DOHH2 (cell line): ENCODE data around the gene BRDT.

Experiments
- H3F3A ChIP-seq: fragments of 200-600 bp; sonication (generic), shearing (Covaris generic); 2 replicates; pipeline ENCODE4 v1.6.0; 2016; ENCODE audit warnings: antibody characterized with exemption, mild to moderate bottlenecking; ENCODE audit not compliant: control insufficient read depth, insufficient read depth
- H3K27ac ChIP-seq: fragments of 200-600 bp; sonication (generic); 2 replicates; pipeline ENCODE4 v1.5.1; 2014; ENCODE audit warnings: low read depth, mild to moderate bottlenecking, low read length, moderate library complexity
- H3K27me3 ChIP-seq: fragments of 200-600 bp; sonication (generic); 2 replicates; pipeline ENCODE4 v1.6.1; 2014; ENCODE audit warnings: mild to moderate bottlenecking, low read length, mixed read lengths; ENCODE audit not compliant: control insufficient read depth
- H3K36me3 ChIP-seq: fragments of 200-600 bp; sonication (generic); 2 replicates; pipeline ENCODE4 v1.6.1; 2014; ENCODE audit warnings: mild to moderate bottlenecking, low read length, moderate library complexity, mixed read lengths; ENCODE audit not compliant: control insufficient read depth
- H3K4me1 ChIP-seq: fragments of 200-600 bp; sonication (generic); 2 replicates; pipeline ENCODE4 v1.6.1; 2014; ENCODE audit warnings: mild to moderate bottlenecking, low read length, mixed read lengths; ENCODE audit not compliant: control insufficient read depth
- H3K4me2 ChIP-seq: fragments of 200-600 bp; sonication (generic); 2 replicates; pipeline ENCODE4 v1.6.0; 2014; ENCODE audit warnings: mild to moderate bottlenecking, low read length, moderate library complexity
- H3K4me3 ChIP-seq: fragments of 200-600 bp; sonication (generic); 2 replicates; pipeline ENCODE4 v1.5.1; 2014; ENCODE audit warnings: mild to moderate bottlenecking, low read length, mixed read lengths
- H3K79me2 ChIP-seq: fragments of 200-600 bp; sonication (generic); 2 replicates; pipeline ENCODE4 v1.6.1; 2014; ENCODE audit warnings: mild to moderate bottlenecking, low read length, mixed read lengths; ENCODE audit not compliant: control insufficient read depth
- H3K9me2 ChIP-seq: fragments of 200-600 bp; sonication (generic); replicated peaks from 2 replicates; pipeline ENCODE4 v1.6.1; 2014; ENCODE audit warnings: mild to moderate bottlenecking, low read length, mixed read lengths; ENCODE audit not compliant: control insufficient read depth
- H3K9me3 ChIP-seq: fragments of 200-600 bp; sonication (generic); 2 replicates; pipeline ENCODE4 v1.6.1; 2014; ENCODE audit warnings: antibody characterized with exemption, low read length, mixed read lengths; ENCODE audit not compliant: control insufficient read depth, insufficient read depth
- H4K20me1 ChIP-seq: fragments of 200-600 bp; sonication (generic); 2 replicates; pipeline ENCODE4 v1.6.0; 2014; ENCODE audit warnings: low read depth, mild to moderate bottlenecking, antibody characterized with exemption, low read length, moderate library complexity; ENCODE audit not compliant: control insufficient read depth, insufficient read depth
- EZH2phosphoT487 ChIP-seq: fragments of 200-600 bp; sonication (generic); IDR thresholded peaks from 2 replicates; pipeline ENCODE4 v1.6.1; 2017; ENCODE audit warnings: borderline replicate concordance, mild to moderate bottlenecking, antibody characterized with exemption, low read length, moderate library complexity, mixed read lengths
- TF ChIP-seq, protein P1 (sequence below): fragments of 200-600 bp; sonication (generic); IDR thresholded peaks from one replicate; pipeline ENCODE4 v1.5.1; 2014; ENCODE audit warnings: antibody characterized with exemption, mild to moderate bottlenecking, low read depth, low read length; ENCODE audit not compliant: poor library complexity, severe bottlenecking

BRDT gene

DNA sequence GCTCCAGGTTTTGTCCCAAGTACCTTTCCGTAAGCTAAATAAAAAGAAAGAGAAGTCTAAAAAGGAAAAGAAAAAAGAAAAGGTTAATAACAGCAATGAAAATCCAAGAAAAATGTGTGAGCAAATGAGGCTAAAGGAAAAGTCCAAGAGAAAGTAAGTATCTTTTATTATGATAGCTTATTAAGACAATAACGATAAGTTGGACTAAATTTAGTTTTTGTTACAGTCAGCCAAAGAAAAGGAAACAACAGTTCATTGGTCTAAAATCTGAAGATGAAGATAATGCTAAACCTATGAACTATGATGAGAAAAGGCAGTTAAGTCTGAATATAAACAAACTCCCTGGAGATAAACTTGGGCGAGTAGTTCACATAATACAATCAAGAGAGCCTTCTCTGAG lies 31.5 kb downstream of the BRDT start:
- Histone ChIP-seq H3K4me1 (no peaks in the 10 kb centered on the region), H3K4me2 (no peak overlapping the region), H3K79me2 (no peaks in the 10 kb centered on the region), H3K27me3 (0 out of 2 replicates have a peak, but pooled peaks cover 2% of the 10 kb centered on the region), H3K36me3 (no peaks in the 10 kb centered on the region), H3K9me2 (no peaks in the 10 kb centered on the region), H3K4me3 (no peak overlapping the region), H4K20me1 (no peaks in the 10 kb centered on the region), H3F3A (no peaks in the 10 kb centered on the region), H3K27ac (no peak overlapping the region), H3K9me3 (no peaks in the 10 kb centered on the region)
- TF ChIP-seq, protein P1, sequence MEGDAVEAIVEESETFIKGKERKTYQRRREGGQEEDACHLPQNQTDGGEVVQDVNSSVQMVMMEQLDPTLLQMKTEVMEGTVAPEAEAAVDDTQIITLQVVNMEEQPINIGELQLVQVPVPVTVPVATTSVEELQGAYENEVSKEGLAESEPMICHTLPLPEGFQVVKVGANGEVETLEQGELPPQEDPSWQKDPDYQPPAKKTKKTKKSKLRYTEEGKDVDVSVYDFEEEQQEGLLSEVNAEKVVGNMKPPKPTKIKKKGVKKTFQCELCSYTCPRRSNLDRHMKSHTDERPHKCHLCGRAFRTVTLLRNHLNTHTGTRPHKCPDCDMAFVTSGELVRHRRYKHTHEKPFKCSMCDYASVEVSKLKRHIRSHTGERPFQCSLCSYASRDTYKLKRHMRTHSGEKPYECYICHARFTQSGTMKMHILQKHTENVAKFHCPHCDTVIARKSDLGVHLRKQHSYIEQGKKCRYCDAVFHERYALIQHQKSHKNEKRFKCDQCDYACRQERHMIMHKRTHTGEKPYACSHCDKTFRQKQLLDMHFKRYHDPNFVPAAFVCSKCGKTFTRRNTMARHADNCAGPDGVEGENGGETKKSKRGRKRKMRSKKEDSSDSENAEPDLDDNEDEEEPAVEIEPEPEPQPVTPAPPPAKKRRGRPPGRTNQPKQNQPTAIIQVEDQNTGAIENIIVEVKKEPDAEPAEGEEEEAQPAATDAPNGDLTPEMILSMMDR: no peak
- TF ChIP-seq EZH2phosphoT487: no peak

DNA sequence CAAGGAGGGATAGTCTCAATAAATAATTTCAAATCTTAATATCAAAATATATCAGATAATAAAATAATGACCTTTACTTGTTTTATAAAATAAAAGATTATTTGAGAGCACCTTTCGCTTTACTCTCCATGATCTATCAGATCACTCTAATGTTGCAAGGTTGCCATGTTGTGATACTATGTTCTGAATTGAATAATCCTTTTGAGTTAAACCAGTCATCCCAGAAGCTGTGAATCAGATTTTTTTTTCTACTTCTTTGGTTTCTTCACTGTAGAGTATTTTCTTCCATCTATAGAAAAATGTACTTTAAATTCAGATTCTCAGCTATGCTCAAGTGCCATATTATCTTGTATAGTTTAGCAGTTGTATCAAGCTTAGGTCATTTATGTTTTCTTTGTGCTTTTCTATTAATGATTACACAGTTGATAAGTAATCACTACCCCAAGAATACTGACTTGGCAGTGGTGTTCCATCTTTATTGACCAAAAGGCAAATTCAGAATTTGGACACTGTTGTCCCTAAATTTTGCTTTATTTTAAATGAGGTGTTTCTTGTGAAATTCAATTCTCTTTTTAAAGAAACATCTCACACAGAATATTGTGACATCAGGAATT lies 32.9 kb downstream of the BRDT start:
- Histone ChIP-seq H3K79me2 (no peaks in the 10 kb centered on the region), H3K36me3 (no peaks in the 10 kb centered on the region), H3K4me1 (no peaks in the 10 kb centered on the region), H3K4me3 (no peak overlapping the region), H4K20me1 (no peaks in the 10 kb centered on the region), H3K9me3 (no peaks in the 10 kb centered on the region), H3K9me2 (no peaks in the 10 kb centered on the region), H3K27ac (no peak overlapping the region), H3K27me3 (no peaks in the 10 kb centered on the region), H3K4me2 (no peak overlapping the region), H3F3A (no peaks in the 10 kb centered on the region)
- no peak for TF ChIP-seq EZH2phosphoT487
- TF ChIP-seq, protein P1: no peak

DNA sequence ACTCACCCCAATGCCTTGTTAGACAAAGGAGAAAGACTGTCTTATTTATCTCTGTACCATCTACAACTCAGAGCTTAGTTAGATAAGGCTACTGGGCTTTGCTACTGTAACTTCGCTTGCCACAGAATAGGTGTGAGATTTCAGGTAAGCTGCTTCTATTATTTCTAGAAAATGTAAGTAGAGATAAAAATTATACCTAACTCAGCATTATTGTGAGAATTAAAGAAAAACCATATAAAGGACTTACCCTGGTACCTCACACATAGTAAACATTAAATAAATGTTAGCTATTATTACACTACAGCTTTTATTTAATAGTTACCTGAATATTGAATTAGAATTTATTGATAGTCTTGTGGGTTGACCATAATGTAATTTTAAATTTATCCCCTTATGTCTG lies 44.1 kb downstream of the BRDT start:
- Histone ChIP-seq H3K27me3 (no peaks in the 10 kb centered on the region), H3K9me3 (no peaks in the 10 kb centered on the region), H3K4me3 (no peak overlapping the region), H3K4me1 (no peaks in the 10 kb centered on the region), H3K4me2 (no peak overlapping the region), H3F3A (no peaks in the 10 kb centered on the region), H4K20me1 (no peaks in the 10 kb centered on the region), H3K36me3 (no peaks in the 10 kb centered on the region), H3K27ac (no peak overlapping the region), H3K79me2 (no peaks in the 10 kb centered on the region), H3K9me2 (no peaks in the 10 kb centered on the region)
- TF ChIP-seq, protein P1: no peak
- no peak for TF ChIP-seq EZH2phosphoT487
